Omental fat pad (tissue), 4 donors: ENCODE results near the gene DDX10. TPM values are rescaled to one million over a fixed set of nuclear protein-coding genes. Genes with fewer than 3 reads are reported as not detected.

Experiments
- ATAC-seq: fragments of 150-250 bp; one replicate; pipeline ENCODE4 v1.9.1; 2016; ENCODE audit warnings: mild to moderate bottlenecking, moderate library complexity; ENCODE audit not compliant: low FRiP score
- DNase-seq: peaks from one replicate; pipeline ENCODE4 v3.0.0-alpha.2; 2019; ENCODE audit warnings: low spot score
- total RNA-seq, 4 donors: library from RNA; depleted of rRNA; stranded (reverse); fragments of >200 nt; gene quantifications; one replicate each; pipeline ENCODE4 v1.1.0, GENCODE V29; 2016
- TF ChIP-seq, protein P1 (sequence below), 3 donors: fragments of 450-650 bp; IDR thresholded peaks; one replicate each; pipeline ENCODE4 v1.5.1; 2016 to 2017; ENCODE audit warnings: antibody characterized with exemption in 3 of 3, mild to moderate bottlenecking in 3 of 3, moderate library complexity in 2 of 3

DDX10 gene
- total RNA-seq, 4 donors from 2014 or later, result 20.2 to 60.6 (median 26.5) TPM

DNA sequence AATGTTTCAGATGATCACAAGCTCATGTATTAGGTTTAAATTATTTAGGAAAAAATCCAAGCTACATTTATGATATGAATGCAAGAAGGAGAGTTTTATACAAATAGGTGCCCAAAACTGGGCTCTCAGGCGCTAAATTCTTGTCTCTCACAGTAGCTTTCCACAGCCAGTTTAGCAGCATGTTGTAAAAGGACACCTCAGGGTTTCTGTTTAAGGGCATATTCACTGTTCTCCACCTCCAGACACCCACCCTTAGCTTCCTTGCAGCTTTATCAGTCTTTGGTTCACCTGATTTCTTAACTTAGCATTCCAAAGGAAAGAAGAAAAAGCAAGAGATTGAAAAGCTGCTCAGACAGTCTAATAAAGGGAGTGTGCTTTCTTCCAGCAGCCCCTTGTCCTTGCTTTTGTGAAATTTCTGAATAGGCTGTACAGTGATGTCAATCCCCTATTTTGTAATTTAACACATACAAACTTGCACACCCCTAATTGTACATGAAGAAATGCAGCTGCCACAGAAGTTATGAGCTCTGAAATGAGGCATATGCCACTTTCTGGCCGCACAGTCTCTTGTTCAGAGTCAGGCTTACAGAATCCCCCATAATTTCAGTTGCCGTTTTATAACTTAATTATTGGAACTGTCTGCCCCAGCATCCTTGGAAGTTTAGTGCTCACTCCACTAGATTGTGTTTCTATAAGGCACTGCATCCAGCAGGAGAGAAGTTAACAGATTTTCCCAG, 262.1 kb downstream of the DDX10 start:
- no peak for ATAC-seq
- no peak for DNase-seq
- TF ChIP-seq, protein P1, sequence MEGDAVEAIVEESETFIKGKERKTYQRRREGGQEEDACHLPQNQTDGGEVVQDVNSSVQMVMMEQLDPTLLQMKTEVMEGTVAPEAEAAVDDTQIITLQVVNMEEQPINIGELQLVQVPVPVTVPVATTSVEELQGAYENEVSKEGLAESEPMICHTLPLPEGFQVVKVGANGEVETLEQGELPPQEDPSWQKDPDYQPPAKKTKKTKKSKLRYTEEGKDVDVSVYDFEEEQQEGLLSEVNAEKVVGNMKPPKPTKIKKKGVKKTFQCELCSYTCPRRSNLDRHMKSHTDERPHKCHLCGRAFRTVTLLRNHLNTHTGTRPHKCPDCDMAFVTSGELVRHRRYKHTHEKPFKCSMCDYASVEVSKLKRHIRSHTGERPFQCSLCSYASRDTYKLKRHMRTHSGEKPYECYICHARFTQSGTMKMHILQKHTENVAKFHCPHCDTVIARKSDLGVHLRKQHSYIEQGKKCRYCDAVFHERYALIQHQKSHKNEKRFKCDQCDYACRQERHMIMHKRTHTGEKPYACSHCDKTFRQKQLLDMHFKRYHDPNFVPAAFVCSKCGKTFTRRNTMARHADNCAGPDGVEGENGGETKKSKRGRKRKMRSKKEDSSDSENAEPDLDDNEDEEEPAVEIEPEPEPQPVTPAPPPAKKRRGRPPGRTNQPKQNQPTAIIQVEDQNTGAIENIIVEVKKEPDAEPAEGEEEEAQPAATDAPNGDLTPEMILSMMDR (IDR thresholded peaks at IDR 0.05), result no peak

DNA sequence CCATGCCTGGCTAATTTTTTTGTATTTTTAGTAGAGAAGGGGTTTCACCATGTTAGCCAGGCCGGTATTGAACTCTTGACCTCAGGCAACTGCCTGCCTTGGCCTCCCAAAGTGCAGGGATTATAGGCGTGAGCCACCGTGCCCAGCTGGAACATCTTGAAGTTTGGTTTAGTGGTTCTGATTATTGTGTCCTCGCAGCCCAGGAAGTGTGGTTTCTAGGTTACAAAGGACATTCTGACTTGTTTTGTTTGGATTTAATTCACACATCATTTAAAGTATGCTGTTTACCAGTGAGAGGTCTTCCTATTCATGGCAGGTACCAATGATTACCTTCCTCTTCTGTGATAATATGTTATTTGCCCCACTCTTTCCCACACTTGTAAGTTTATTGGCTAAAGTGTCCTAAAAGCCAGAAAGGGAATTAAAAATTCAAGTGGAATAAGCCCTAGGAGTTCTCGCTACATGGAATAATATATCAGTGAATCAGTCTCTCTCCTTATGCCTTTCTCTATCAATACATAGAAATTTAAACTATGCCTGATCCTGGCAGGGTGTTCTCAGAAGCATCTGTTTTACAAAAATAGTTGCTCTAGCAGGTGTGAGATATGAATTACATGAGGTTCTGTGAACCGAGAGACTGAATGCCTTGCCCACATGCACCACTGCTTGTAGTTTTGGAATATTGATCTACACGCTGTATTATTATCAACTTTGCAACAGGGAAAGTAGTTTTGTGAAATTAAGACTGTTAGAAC, 263.1 kb downstream of the DDX10 start:
- DNase-seq (no peak), ATAC-seq (no peak)
- TF ChIP-seq, protein P1 (IDR thresholded peaks at IDR 0.05), result no peak

DNA sequence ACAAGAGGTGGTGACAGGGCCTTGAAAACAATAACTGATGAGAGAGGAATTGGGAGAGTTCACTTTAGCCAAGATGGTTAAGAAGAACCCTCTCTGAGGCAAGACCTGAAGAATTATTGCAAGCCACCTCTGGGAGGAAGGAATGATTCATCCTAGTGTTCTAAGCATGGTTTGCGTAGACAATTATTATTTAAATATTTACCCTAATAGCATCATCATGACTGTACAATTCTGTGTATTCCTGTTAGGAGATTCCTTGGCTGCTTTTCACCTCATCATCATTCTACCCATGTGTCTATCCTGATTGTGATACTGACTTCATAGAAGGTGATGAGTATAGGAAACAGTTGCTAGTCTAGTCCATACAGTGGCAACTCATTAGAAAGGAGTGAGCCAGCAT, 264.4 kb downstream of the DDX10 start:
- TF ChIP-seq, protein P1 (IDR thresholded peaks at IDR 0.05), result no peak
- ATAC-seq, result no peak
- DNase-seq, result no peak

DNA sequence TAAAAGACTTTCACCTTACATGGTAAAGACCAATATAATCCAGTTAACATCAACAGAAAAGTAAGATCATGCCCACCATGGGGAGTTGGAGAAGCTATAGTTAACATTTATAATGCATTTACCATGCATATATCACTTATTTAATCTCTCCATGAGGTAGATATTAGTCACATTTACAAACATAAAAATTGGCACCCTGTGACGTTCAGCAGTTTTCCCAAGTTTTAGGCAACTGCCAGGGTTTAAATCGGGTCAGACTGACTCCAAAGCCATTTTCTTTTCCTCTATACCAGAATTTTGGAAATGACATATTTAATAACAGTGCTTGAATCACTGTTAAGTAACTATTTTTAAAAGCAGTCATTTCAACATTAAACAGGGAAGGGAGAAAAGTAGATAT, 266.3 kb downstream of the DDX10 start:
- TF ChIP-seq, protein P1 (IDR thresholded peaks at IDR 0.05), result no peak
- no peak for ATAC-seq
- no peak for DNase-seq

DNA sequence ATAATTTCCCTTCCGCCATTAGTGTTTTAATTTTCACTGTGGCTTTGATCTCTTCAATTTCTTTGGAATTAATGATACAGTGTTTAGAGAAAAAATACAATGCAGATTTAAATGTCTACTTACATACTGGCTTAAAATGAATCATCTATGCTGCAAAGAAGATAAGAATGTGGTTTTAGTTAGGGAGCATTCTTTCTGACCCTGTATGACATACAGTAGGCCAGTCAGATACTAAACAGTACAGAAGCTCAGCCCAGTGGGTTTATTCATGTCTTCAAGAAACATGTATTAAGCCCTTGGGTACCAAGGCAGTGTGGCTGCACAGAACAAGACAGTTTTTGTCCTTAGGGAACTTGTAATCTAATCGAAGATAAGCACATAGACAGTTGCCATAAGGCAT, 268.8 kb downstream of the DDX10 start:
- TF ChIP-seq, protein P1 (IDR thresholded peaks at IDR 0.05), result no peak

DNA sequence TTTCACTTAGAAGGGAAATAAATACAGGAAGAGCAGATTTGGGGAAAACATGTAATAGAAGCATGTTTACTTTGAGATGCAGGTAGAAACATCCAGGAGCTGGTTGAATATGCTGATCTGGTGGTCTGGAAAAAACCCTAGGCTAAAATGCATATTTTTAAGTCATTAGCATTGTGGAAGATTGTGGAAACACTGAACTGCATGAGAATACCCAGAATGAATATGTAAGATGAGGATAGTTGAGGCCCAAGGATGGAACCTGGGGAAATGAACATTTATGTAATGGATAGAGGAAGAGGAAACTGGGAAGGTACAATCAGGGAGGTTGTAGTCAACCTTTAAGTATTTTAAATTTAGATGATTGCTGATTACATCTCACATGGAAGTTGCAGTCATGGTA, 269.4 kb downstream of the DDX10 start:
- TF ChIP-seq, protein P1 (IDR thresholded peaks at IDR 0.05), result no peak
- DNase-seq, result no peak
- no peak for ATAC-seq

More for the DNA sequence above, 268.8 kb downstream of the DDX10 start:
- ATAC-seq, result no peak
- DNase-seq, result no peak
